ENCODE data around the gene PDE9A.

PDE9A gene

DNA sequence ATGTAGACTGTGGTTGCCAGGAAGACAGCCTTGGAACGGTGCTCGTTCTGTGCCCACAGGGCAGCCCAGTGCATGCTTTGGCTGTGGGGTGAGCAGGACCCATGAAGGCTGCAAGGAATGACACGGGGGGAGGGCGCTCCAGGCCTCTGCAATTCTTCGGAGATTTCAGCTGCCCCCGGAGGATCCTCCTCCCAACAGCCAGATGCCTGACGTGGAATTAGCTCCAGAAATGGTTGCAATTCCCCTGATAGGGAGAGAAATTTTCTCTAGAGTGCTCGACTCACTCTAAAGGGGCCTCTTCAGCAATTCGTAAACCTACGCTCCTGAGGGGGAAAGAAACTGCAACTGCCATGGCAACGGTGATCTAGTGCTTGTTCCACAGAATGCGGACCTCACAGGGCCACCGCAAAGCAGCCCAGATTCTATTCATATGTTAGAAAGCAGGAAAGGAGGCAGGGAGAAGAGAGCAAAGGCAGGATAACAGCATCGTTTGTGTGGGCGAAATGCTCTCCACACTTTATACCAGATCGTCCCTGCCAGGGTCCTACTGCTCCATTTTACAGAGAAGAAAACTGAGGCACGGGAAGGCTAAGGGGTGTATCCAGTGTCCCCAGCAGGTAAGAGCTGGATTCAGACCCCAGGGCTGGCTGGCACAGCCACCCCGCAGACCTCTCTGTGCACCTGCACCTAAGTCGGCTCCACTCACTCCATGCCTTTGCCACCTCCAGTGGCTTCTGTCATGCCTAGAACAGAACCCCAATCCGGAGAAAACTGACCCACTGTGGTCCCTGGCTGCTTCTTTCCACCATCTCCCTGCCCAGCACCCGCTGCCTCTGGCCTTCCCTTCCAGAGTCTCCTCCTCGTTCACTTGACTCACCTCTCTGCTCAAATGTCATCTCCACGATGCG, 11.9 kb upstream of the PDE9A start:
- no peak for DNase-seq (ENCODE audit: low read depth in 2 of 3, low spot score in 1 of 3)

DNA sequence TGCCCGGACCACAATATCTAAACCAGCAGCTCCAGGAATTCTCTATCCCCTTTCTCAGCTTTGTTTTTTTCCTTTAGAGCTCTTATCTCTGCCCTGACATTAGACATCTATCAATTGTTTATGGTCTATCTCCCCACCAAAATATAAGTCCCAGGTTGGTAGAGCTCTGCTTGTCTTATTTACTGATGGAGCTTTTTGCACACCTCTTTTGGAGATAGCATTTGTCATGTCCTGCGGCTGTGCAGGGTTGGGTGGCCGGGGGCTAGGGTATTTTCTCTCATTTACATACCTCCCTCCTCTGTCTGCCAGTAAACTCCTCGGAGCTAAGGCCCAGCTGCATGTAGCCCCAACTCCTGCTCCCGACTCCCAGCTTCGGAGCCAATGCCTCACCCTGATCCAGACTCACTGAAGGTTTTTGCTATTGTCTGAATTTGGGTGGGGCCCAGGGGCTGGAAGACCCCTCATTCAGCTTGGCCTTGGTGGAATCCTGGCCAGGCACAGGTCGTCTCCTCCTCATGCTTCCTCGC, 11.1 kb upstream of the PDE9A start:
- DNase-seq (ENCODE audit: low read depth in 2 of 3, low spot score in 1 of 3): no peak

DNA sequence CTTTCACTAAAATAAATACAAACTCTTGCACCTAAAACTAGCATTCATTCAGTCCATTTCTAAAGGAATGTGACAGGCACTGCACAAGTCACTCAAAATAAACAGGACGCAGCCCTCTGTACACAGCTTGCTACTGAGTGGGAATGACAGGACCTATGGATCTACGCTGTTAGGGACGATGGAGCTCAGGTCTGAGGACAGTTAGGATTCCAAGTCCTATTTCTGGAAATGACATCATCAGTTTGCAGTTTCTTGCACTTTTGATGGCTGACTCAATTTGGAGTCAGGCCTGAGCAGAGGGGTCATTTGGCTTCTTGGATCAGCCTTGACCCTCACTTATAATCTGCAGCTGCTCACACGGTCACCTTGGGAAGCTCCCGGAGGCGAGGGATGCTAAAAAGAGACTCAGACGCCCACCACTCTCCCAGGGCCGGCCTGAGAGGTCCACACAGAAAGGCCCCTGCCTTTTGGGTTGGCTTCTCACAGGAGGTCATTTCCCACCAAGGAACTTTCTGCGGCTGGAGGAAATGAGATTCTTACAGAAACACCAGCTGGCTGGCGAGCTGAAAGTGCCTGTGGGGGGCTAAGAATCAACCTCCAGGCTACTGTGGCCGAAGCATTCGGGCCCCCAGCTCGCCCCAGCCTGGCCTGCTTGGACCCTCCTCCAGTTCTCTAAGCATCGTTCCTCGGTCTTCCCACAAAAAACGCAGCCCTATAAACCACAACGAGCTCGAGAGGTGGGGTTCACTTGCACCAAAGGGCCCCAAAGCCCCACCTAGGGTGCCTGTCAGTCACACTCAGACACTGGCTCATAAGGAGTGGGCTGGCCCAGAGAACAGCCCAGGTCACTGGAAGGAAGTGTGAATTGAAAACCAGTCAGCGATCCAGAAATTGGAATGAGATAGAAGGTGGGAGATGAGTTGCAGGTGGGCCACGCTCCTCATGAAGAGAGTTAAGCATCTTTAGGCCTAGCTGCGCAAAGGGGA, 8.9 kb upstream of the PDE9A start:
- DNase-seq (ENCODE audit: low read depth in 2 of 3, low spot score in 1 of 3): no peak

DNA sequence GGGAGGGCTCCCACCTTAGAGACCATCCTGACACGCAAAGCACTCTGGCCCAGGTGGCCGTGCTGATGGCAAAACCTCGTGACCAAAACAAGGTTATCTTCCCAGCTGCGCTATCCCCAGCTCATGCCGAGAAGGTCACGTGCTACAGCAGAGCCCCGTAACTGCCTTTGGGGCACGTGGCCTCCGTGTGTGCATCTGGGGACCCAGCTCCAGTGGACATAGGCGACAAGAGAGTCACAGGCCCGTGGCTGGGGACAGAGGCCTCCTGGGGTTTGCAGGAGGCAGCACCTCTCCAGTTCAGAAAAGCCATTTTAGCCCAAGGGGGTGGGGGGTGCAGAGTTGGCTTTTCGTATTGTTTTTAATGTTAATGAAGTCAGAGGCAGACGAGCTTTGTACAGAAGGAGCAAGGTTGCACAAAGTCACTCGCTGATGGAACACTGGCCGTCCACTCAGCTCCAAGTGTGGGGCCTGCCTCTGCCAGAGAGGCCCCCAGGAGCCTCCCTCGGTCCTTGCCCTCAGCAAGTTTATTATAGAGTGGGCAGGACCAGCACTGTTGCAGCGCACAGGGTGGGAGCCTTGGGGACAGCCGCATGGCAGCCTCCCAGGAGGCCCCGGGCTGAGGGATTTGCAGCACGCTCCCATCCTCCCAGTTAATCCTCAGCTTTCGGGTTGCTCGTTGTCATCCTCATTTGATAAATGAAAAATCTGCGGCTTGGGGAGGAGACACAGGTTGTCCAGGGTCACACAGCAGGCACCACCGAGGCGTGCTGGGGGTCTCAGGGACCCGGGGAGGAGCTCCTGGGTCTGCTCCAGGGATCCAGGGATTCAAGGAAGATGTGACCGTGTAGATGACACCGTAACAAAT, 8.0 kb upstream of the PDE9A start:
- DNase-seq (ENCODE audit: low read depth in 2 of 3, low spot score in 1 of 3): no peak

DNA sequence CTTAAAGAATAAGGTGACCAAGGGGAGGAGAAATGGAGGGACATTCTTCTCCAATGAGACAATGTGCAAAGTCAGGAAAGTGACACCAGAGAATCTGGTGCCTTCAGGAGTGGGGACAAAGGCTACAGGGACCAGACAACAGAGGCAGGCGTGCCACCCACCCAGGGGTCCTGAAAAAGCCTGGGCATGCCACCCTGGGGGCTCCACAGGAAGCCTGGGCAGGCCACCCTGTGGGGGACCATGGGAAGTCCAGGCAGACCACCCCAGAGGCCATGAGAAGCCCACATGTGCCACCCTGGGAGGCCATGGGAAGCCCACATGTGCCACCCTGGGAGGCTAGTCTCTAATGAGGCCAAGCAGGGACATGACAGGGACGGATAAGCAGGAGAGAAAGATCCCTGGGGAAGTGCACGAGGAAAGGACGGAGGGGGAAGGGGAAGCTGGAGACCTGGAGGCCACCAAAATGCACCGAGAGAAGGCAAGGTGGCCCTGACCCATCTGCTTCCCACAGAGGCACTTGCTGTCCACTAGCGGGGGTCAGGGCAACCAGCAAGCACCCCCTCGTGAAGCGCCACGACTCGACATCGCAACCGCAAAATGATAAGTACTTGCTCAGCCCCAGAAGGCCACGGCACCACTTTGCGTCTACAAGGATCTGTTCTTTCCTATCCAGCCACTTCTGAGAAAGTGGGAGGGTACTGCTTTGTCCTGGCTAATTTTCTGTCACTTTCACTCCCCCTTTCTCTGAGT, 7.2 kb upstream of the PDE9A start:
- DNase-seq (ENCODE audit: low read depth in 2 of 3, low spot score in 1 of 3): no peak

DNA sequence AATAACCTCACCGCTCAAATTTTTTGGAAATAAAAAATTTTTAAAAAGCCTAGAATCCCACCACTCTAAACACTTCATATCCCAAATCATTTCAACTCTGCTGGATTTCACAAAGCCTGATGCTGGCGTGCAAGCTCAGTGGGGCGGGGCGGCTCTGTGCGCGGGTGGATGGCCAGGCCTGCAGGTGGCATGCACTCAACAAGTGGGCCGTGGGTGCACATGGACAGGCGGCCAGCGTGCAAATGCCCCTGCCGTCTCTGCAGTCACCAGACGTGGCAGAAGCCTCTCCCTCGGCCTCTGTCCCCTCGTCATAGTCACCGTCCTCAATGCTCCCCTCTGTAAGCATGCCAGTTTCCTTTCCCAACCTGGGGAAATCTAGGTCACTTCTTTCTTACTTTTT, 6.6 kb upstream of the PDE9A start:
- DNase-seq (ENCODE audit: low read depth in 2 of 3, low spot score in 1 of 3): no peak

DNA sequence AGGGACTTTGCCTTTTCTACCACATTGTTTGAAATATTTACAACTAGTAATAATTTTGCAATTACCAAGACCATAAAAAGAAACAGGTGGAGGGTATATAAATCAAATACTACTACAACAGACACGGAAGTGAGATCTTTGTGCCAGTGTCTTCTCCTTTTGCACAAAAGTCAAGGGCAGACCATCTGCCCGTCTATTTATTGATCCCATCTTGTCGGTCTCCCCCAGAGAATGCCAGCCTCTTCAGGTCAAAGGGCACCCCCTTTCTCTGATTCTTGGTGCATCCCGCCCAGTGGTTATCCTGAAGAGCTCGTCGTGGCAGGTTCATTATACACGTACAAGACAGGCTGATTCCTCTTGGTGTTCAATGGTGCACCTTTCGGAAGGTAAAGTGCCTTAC, 4.8 kb upstream of the PDE9A start:
- DNase-seq (ENCODE audit: low read depth in 2 of 3, low spot score in 1 of 3): no peak

DNA sequence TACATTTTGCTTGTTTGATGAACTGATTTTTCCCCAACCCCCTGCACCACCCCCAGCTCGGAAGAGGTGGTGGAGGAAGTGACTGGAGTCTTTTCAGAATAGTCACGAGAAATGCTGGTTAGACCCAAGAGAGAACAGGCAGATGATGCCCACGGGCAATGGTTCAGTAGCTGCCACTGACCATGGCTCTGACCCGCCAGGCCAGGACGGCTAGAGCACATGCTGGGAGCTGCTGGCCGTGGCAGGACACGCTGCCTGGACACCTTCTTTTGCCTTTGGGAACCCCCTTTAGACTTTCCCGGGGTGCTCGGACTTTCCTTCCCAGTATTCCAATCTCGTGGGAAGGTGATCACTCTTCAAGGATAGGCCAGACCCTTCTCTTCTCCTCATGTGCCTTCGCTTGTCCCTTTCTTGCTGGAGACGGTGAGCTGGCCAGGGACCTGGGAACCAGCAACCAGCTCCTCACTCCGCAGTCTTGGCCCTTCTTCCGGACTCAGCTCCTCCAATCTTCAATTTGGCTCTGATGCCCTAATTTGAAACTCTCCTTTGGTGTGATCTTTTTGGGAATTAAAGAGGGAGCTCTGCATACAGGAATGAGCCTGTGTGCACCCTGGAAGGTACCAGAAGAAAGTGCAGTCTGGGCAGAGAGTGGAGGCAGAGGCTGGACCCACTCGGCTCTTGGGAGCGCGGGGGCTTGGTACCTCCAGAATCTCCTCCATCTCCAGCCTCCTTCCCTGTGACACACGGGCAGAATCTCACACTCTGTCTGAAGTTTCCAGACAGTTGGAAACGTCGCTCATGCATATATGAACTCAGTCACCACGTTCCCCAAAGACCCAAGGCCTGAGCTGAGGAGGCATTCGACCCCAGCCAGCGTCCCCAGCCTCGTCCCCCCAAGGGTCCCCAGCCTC, 4.0 kb upstream of the PDE9A start:
- no peak for DNase-seq (ENCODE audit: low read depth in 2 of 3, low spot score in 1 of 3)

DNA sequence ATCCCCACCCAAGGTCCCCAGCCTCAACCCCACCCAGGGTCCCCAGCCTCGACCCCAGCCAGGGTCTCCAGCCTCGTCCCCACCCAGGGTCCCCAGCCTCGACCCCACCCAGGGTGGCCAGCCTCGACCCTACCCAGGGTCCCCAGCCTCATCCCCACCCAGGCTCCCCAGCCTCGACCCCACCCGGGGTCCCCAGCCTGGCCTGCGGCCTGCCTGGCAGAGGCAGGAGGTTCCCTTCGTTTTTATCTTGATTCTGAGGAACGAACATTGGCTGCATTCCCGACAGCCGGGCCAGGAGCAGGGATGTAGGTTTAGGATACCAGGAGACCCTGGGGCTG, 3.4 kb upstream of the PDE9A start:
- no peak for DNase-seq (ENCODE audit: low read depth in 2 of 3, low spot score in 1 of 3)

DNA sequence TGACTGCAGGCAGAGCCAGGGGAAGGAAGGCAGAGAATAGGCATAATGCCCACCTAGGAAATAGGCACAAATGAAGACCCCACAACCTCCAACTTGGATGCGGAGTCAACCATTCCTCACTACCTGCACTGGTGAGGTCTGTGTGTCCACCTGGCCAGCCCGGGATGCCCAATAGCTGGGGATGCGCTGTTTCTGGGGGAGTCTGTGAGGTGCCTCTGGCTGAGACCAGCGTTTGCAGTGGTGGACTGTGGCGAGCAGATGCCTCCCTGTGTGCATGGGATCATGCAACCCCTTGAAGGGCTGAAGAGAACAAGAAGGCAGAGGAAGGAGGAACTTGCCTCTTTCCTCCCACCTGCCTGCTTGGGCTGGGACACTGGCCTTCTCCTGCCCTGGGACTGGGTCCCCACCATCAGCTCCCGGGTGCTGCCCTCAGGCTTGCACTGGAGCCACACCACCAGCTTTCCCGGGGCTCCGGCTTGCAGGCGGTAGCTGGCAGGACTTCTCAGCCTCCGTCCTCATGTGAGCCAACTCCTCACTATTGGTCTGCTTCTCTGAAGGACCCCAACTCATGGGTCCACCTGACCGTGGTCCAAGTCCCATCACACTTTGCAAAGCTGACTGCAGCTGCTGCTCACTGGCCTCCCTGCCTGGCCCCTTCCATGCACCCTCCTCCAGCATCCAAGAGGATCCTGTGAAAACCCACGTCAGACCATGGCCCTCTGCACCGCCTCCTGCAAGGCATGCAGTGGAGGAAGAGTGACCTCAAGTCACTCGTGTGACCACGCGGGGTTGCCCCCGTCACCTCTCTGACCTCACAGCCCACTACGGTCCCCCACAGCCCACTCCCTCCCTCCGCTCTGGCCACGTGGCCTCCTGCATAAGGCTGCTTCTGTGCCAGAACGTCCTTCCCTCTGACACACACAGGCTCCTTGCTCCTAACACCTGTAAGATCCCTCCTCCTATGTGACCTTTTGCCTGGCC, 2.7 kb upstream of the PDE9A start:
- no peak for DNase-seq (ENCODE audit: low read depth in 2 of 3, low spot score in 1 of 3)

DNA sequence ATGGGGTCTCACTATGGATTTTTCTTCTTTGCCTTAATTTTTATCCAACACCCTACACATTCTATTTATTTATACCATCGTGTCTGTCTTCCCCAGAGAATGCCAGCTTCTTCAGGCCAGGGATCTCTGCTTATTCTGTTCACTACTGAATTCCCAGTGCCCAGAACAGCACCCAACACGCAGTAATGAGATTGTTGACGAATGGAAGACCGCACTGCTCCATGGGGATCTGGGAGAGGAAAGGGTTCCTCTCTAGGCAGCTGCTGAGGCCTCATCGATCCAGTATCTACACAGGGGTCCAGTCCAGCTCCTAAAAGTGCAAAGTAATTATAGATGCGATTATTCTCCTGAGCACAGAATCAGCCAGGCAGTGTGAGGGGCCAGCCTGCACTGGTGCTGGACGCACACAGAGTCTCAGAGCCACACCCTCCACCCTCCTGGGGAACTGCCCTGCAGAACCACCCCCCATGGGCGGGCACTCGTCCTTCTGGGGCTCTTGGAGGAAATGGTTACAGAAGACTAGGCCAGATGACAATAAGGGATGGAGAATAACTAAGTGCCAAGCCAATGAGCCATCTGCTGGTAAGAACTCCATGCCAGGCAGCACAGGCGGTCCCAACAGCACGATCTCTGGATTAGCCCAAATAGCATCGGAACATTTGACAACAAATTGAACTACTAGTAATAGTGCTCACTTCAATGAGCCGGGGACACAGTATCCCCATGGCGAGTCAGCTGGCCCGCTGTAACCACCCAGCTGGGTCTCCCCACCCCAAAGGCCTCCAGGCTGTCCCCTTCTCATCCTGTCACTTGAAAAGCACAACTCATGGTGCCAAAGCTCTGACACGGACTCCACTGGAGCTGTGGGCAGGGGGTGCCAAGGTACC, 1.7 kb upstream of the PDE9A start:
- no peak for DNase-seq (ENCODE audit: low read depth in 2 of 3, low spot score in 1 of 3)

DNA sequence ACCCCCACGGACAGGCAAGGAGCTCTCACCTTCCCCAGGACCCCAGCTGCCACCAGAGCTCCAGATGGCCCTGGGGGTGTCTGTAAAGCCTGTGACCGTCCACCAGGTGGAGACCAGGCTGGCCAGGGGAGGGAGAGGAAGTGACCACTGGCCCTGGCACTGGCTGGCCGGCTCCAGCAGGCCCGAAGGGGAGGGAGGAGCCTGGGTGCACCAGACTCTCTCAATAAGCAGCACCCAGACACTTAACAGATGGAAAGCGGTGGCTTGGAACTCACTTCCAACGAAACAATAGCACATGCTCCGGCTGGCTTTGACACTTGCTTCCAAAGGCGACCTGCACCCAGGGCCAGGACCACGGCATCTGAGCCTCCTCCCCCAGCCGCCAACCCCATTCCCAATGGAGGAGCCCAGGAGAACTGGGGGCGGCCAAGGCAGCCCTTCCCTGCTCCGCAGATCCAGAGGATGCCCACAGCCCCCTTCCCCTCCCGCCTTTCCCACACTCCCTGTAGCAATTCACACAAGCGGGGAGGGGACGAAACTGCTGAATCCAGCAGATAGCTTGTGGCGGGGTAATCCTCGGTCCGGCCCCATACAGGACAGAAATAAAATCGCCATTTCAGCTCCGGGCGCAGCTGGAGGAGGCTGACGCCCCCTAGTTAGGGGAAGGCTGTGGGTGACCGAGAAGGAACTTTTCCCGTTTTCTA, 742 bp upstream of the PDE9A start:
- DNase-seq (ENCODE audit: low read depth in 2 of 3, low spot score in 1 of 3): no peak

DNA sequence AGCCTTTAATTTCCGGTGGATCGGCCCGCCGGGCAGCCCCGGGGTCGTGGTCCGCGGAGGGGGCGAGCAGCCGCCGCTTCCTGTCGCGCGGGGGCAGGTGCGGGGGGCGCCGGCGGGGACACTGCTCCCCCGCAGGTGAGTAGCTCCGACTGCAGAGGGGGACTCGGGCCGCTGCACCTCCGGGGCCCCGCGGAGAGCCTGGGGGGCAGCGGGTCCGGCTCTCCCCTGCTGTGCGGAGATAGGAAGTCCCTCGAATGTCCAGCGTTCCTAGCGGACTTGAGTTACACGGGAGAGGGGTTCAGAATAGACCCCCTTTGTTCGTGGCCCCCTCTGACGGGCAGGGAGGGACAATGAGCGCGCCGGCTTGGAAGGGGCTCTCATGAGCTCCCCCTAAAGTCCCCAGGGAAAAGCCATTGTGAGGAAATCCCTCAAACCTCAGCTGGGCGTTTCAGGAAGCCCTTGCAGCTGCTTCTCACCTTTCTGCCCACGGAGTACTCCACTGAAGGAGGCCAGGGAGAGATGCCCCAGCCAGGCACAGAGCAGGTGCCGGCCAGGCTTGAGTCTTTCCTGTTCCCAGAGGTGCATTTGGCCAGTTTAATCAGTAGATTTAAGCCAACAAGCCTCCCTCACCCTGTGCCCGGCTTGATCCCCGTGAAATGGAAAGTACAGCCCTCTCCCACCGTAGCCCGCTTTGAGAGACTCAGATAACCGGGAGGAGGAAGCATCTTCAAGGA, 925 bp downstream of the PDE9A start:
- no peak for DNase-seq (ENCODE audit: low read depth in 2 of 3, low spot score in 1 of 3)

DNA sequence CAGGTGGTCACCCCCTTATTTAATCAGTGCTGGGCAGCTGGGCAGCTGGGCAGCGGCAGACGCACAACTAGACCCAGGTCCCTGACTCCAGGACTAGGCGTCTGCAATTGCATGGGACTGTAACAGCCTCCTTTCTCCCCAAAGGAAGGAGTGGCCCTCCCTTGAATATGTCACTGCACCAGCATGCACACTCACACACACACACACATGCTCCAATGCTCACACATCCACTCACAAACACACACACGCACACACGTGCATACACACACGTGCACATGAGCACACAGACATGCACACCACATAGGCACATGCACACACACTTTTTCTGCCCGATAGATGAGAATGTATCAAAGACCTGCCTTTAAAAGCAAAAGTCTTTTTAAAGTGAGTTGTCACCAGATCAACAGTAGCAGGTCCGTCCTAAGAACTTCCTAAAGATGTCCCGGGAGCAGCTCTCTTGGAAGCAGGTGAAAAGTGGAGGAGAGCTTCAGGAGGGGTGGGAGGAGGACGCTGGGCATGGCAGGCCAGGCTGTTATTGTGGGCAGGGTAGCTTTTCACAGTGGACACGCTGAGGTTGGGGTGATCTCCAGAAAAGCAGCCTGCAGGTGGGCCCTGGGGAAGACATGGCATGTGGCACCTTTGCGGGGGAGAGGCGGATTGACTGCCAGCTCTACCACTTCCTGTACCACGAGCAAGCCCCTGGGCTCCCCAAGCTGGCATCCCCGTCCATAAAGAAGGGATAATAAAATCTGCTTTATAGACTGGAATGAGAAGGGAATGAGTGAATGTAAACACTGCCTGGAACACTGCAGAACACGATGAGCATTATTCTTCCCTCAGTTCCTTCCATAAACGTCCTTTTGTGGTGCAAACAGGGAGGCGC, 1.7 kb downstream of the PDE9A start:
- no peak for DNase-seq (ENCODE audit: low read depth in 2 of 3, low spot score in 1 of 3)

Measured in stimulated activated CD4-positive, alpha-beta T cell treated with anti-CD3 and anti-CD28 coated beads, Interleukin-12 subunit alpha, Interleukin-12 subunit beta, amount 100 ng/mL, for 48 hours (primary cell).